HepG2 (cell line): ENCODE data around the gene UROS. TPM values are rescaled to one million over a fixed set of nuclear protein-coding genes. Genes with fewer than 3 reads are reported as not detected.

Experiments used
- ATAC-seq: fragments of 200-7000 bp; cut with Tn5 transposase; 3 replicates; pipeline ENCODE4 v1.9.1; 2020; ENCODE audit warnings: mild to moderate bottlenecking, moderate library complexity
- BruUV-seq: library from RNA; stranded (reverse); fragments of 400-500 nt; replicated peaks from 2 replicates; lab custom pipeline; 2021; lab: Mats Ljungman, UMichigan
- CTCF ChIA-PET: fragments of 300-600 bp; formaldehyde crosslinking; extraction: SDS; loops from one replicate; lab custom pipeline; 2021; ENCODE audit warnings: low total read pairs, inconsistent platforms, low intra/inter-chr PET ratio; lab: Yijun Ruan, JAX
- POLR2A ChIA-PET: fragments of 350-600 bp; sonication (Branson Sonifier 250); formaldehyde crosslinking; loops from one replicate; lab custom pipeline; 2020; ENCODE audit warnings: antibody characterized with exemption, inconsistent platforms; lab: Yijun Ruan, JAX
- DNase-seq: peaks from one replicate; pipeline ENCODE4 v3.0.0-alpha.2; 2015; ENCODE audit warnings: low spot score
- FAIRE-seq: peaks from 3 replicates; lab custom pipeline; 2011; peaks lifted over from hg19 to GRCh38; lab: Jason Lieb, UNC
- H2AFZ ChIP-seq: one replicate; pipeline ENCODE4 v1.6.1; 2011; ENCODE audit warnings: low read length, inconsistent platforms
- H3K27ac ChIP-seq: fragments of 300-600 bp; 3 replicates; pipeline ENCODE4 v1.8.0; 2011; ENCODE audit warnings: mixed run types, mild to moderate bottlenecking, mixed read lengths, low read length, inconsistent platforms; ENCODE audit not compliant: insufficient read depth; ENCODE audit errors: extremely low read length
- H3K27me3 ChIP-seq, 2 experiments: fragments of 200-600 bp in 1 of 2; 2 replicates in 1 of 2; 3 replicates in 1 of 2; pipeline versions ENCODE4 v1.6.0 to v1.8.0; 2011; ENCODE audit warnings: low read length in 2 of 2, mild to moderate bottlenecking in 2 of 2, moderate library complexity in 2 of 2, inconsistent platforms in 1 of 2; ENCODE audit not compliant: insufficient read depth in 2 of 2, control insufficient read depth in 1 of 2
- H3K36me3 ChIP-seq, 2 experiments: fragments of 200-600 bp in 1 of 2; replicated peaks in 1 of 2; 2 replicates in 1 of 2; 3 replicates in 1 of 2; pipeline versions ENCODE4 v1.5.1 to v1.8.0; 2011; ENCODE audit warnings: low read length in 2 of 2, inconsistent platforms in 1 of 2; ENCODE audit not compliant: insufficient read depth in 2 of 2, control insufficient read depth in 1 of 2
- H3K4me1 ChIP-seq: 2 replicates; pipeline ENCODE4 v1.5.1; 2012; ENCODE audit warnings: low read length, inconsistent platforms; ENCODE audit not compliant: insufficient read depth
- H3K4me2 ChIP-seq: 2 replicates; pipeline ENCODE4 v1.6.0; 2011; ENCODE audit warnings: low read depth, low read length, inconsistent platforms
- H3K4me3 ChIP-seq, 3 experiments: fragments of 200-600 bp in 1 of 3; sonication (generic), shearing (Covaris generic) in 1 of 3; replicated peaks in 1 of 3; 2 replicates each; pipeline ENCODE4 v1.5.1; 2011 to 2016; ENCODE audit warnings: low read length in 3 of 3, inconsistent platforms in 2 of 3, low read depth in 2 of 3, mild to moderate bottlenecking in 2 of 3, control low read depth in 1 of 3, mixed read lengths in 1 of 3; ENCODE audit not compliant: insufficient read depth in 1 of 3
- H3K79me2 ChIP-seq: one replicate; pipeline ENCODE4 v1.6.1; 2011; ENCODE audit warnings: low read length, inconsistent platforms; ENCODE audit not compliant: insufficient read depth
- H3K9ac ChIP-seq: 2 replicates; pipeline ENCODE4 v1.6.0; 2011; ENCODE audit warnings: mild to moderate bottlenecking, low read depth, low read length, inconsistent platforms; ENCODE audit not compliant: insufficient read depth
- H3K9me3 ChIP-seq: 2 replicates; pipeline ENCODE4 v1.5.1; 2012; ENCODE audit warnings: mild to moderate bottlenecking, low read length
- H4K20me1 ChIP-seq: 2 replicates; pipeline ENCODE4 v1.6.0; 2011; ENCODE audit warnings: inconsistent platforms, mild to moderate bottlenecking, low read length, moderate library complexity; ENCODE audit not compliant: insufficient read depth
- AGO2 ChIP-seq: fragments of 200-400 bp; formaldehyde crosslinking; optimal IDR thresholded peaks from 2 replicates; pipeline ENCODE3; 2017; ENCODE audit warnings: mild to moderate bottlenecking, low read depth, low read length, moderate library complexity
- ISL2 ChIP-seq: sonication (generic); formaldehyde crosslinking; IDR thresholded peaks from 2 replicates; pipeline ENCODE4 v1.5.0; 2020; ENCODE audit warnings: missing genetic modification reagents
- KLF15 ChIP-seq: sonication (generic); formaldehyde crosslinking; IDR thresholded peaks from 2 replicates; pipeline ENCODE4 v1.8.1; 2023; ENCODE audit warnings: borderline replicate concordance, mild to moderate bottlenecking, inconsistent platforms, missing genetic modification reagents, mixed read lengths
- NONO ChIP-seq, 2 experiments: fragments of 450-650 bp in 1 of 2; sonication (generic) in 1 of 2; formaldehyde crosslinking in 1 of 2; IDR thresholded peaks in 1 of 2; conservative IDR thresholded peaks in 1 of 2; 2 replicates each; pipeline versions ENCODE4 v1.6.1 to v1.8.0; 2017 to 2022; ENCODE audit warnings: mild to moderate bottlenecking in 1 of 2, missing genetic modification reagents in 1 of 2, moderate library complexity in 1 of 2
- POLR2A ChIP-seq, 2 experiments: IDR thresholded peaks; 2 replicates each; pipeline ENCODE4 v1.6.1; 2011; ENCODE audit warnings: low read depth in 2 of 2, low read length in 2 of 2, mild to moderate bottlenecking in 1 of 2, moderate library complexity in 1 of 2; ENCODE audit not compliant: insufficient read depth in 1 of 2
- ZNF33A ChIP-seq: sonication (generic); formaldehyde crosslinking; IDR thresholded peaks from 2 replicates; pipeline ENCODE4 v1.5.1; 2020; ENCODE audit warnings: missing genetic modification reagents, mild to moderate bottlenecking, moderate library complexity, borderline replicate concordance
- WGBS: methylation state at CpG from one replicate; pipeline ENCODE4 v1.1.6; 2017; ENCODE audit warnings: low lambda C conversion rate; 5-methylcytosine and 5-hydroxymethylcytosine counted together
- in situ Hi-C: cut with HindIII; loops from 2 replicates; pipeline ENCODE4 v1.10.0; 2017; ENCODE audit warnings: low pct_unique_long_range_greater_than_20kb; ENCODE audit not compliant: extremely low pct_ligation_motif_present
- intact Hi-C: fragments of 100-400 bp; cut with micrococcal nuclease; formaldehyde crosslinking; loops from one replicate; pipeline ENCODE4 v1.10.0; 2022; ENCODE audit not compliant: unreplicated experiment
- polyA plus RNA-seq, 8 experiments: library from polyadenylated mRNA; depleted of rRNA in 3 of 8; stranded (reverse) in 7 of 8; unstranded in 1 of 8; fragments of >200 nt; fragmentation: Illumina TruSeq in 4 of 8; extraction: Trizol in 4 of 8; gene quantifications; 2 replicates each; pipeline versions ENCODE4 v1.2.1 to v1.2.3, GENCODE V29; 2011 to 2016; ENCODE audit warnings: low read depth in 4 of 8, missing spikeins in 1 of 8, mixed read lengths in 1 of 8; ENCODE audit not compliant: insufficient read depth in 1 of 8
- total RNA-seq, 5 experiments: library from RNA; depleted of rRNA; stranded (reverse); fragments of >200 nt; fragmentation: Illumina TruSeq; extraction: Trizol; gene quantifications; 2 replicates each; pipeline ENCODE4 v1.2.3, GENCODE V29; 2016; ENCODE audit warnings: low read depth in 1 of 5
- TF ChIP-seq, protein P1 (sequence below): sonication (generic); formaldehyde crosslinking; IDR thresholded peaks from 2 replicates; pipeline ENCODE4 v1.4.0; 2020; ENCODE audit warnings: missing genetic modification reagents, mild to moderate bottlenecking, borderline replicate concordance
- TF ChIP-seq, protein P2 (sequence below): sonication (generic); formaldehyde crosslinking; IDR thresholded peaks from 2 replicates; pipeline ENCODE4 v1.4.0; 2020; ENCODE audit warnings: missing genetic modification reagents

The UROS gene
- total and polyA plus RNA-seq, 2 of the 13 experiments (the other 11 are each of a cell fraction or from before 2014, with no cell fraction given), result 14.8 to 49.9 TPM

DNA sequence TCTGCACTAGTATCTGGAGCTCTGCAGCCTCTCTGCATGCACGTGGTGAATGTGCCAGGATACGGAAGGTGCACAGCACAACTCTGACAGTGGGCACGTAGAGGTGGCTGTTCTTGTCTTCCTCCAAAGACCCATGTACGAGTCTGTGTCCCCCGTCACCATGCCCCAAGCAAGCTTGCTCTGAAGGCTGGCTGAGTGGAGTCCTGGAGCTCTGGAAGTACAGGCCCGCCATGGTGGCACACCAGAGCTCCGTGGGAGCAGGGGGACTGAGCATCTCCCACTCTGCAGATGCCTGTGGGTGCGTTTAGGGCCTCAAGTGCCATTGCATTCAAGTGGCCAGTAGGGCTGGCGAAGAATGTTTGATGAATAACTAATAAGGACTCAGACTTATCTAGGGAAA is 17.3 kb upstream of the UROS start:
- ChIA-PET CTCF (no interaction called here), POLR2A (no interaction called here)
- H3K9ac ChIP-seq, result no peak overlapping the region
- BruUV-seq, result no TSS peak
- peaks cover 28% of the 10 kb centered on the region; the same call in 1 of the 2 replicates for H3K4me1 ChIP-seq
- H3K4me3 ChIP-seq, result no peak overlapping the region
- ATAC-seq (no peak), DNase-seq (no peak), FAIRE-seq (no peak)
- H3K36me3 ChIP-seq, result peaks cover 14 to 65% of the 10 kb centered on the region in 2 experiments
- no peaks in the 10 kb centered on the region for H4K20me1 ChIP-seq
- 96% methylated on average over 9 of the region's 9 CpGs for WGBS
- in situ Hi-C loops (no loop called here), intact Hi-C loops (no loop called here)
- H3K79me2 ChIP-seq, result no peaks in the 10 kb centered on the region
- H2AFZ ChIP-seq, result no peak overlapping the region
- TF ChIP-seq, protein P1, sequence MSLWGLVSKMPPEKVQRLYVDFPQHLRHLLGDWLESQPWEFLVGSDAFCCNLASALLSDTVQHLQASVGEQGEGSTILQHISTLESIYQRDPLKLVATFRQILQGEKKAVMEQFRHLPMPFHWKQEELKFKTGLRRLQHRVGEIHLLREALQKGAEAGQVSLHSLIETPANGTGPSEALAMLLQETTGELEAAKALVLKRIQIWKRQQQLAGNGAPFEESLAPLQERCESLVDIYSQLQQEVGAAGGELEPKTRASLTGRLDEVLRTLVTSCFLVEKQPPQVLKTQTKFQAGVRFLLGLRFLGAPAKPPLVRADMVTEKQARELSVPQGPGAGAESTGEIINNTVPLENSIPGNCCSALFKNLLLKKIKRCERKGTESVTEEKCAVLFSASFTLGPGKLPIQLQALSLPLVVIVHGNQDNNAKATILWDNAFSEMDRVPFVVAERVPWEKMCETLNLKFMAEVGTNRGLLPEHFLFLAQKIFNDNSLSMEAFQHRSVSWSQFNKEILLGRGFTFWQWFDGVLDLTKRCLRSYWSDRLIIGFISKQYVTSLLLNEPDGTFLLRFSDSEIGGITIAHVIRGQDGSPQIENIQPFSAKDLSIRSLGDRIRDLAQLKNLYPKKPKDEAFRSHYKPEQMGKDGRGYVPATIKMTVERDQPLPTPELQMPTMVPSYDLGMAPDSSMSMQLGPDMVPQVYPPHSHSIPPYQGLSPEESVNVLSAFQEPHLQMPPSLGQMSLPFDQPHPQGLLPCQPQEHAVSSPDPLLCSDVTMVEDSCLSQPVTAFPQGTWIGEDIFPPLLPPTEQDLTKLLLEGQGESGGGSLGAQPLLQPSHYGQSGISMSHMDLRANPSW (CRISPR knock-in tag), result no peak
- peak; percentile 28 for TF ChIP-seq AGO2
- TF ChIP-seq, all 625 proteins: peak for 1
- Histone ChIP-seq H3K4me2 (no peak overlapping the region), H3K27me3 (no peaks in the 10 kb centered on the region), H3K9me3 (no peaks in the 10 kb centered on the region), H3K27ac (no peak overlapping the region)

DNA sequence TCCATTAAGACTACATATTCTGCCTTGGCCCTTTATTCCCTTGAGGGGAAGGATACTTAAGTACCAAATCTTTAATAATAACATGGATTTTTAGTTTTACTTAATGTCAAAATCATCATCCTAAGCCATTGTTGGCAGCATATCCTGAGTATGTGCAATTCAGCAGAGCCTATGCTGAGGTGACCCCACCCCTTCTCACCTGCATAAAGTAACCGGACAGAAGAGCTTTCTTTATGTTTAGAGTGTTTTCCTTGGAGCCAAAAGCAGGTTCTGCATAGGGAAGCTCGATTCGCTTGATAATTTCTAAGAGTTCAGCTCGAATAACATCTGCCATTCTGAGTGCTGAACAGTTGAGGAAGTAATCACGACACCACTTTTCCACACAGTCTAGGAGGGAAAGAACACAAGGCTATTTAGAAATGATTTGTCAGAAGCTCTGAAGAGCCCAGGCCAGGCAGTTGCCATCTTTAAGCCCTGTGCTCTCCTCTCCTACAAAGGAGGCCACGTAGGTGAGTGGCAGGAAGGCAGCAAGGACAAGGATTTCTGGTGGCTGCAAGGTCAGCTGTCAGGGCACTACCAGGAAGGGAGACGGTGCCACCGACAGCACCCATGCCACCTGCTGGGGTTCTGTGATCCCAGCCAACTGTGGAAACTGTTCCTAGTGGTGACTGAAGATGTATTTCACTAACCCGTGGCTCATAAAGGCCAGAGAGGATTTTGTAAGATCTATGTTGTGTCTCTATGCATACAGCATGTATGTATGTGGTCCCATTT is 15.9 kb upstream of the UROS start:
- intact Hi-C loops, result no loop called here
- Histone ChIP-seq H3K79me2 (no peaks in the 10 kb centered on the region), H3K9me3 (no peaks in the 10 kb centered on the region), H3K36me3 (peaks cover 16 to 69% of the 10 kb centered on the region in 2 experiments), H4K20me1 (no peaks in the 10 kb centered on the region), H3K4me1 (peaks cover 15% of the 10 kb centered on the region; the same call in 1 of the 2 replicates), H3K4me3 (no peak overlapping the region), H3K4me2 (no peak overlapping the region), H3K27me3 (no peaks in the 10 kb centered on the region), H3K9ac (no peak overlapping the region), H2AFZ (no peak overlapping the region), H3K27ac (no peak overlapping the region)
- in situ Hi-C loops, result no loop called here
- WGBS, result 100% methylated on average over 9 of the region's 9 CpGs
- DNase-seq (no peak), FAIRE-seq (no peak), ATAC-seq (no peak)
- CTCF ChIA-PET, result no interaction called here
- no TSS peak for BruUV-seq
- POLR2A ChIA-PET, result no interaction called here
- TF ChIP-seq ISL2 (CRISPR knock-in tag) (no peak), POLR2A (IDR thresholded peaks at IDR 0.05; ENCODE audit: insufficient read depth in 1 of 2, low read depth in 2 of 2, low read length in 2 of 2) (peak in 1 of 2 experiments; percentile 31; a peak in 2 of 4 replicates), NONO (IDR thresholded peaks at IDR 0.05) (no peak), NONO (CRISPR knock-in tag; conservative IDR thresholded peaks at IDR 0.05) (no peak), ZNF33A (CRISPR knock-in tag) (no peak), KLF15 (CRISPR knock-in tag) (no peak)
- TF ChIP-seq, protein P2, sequence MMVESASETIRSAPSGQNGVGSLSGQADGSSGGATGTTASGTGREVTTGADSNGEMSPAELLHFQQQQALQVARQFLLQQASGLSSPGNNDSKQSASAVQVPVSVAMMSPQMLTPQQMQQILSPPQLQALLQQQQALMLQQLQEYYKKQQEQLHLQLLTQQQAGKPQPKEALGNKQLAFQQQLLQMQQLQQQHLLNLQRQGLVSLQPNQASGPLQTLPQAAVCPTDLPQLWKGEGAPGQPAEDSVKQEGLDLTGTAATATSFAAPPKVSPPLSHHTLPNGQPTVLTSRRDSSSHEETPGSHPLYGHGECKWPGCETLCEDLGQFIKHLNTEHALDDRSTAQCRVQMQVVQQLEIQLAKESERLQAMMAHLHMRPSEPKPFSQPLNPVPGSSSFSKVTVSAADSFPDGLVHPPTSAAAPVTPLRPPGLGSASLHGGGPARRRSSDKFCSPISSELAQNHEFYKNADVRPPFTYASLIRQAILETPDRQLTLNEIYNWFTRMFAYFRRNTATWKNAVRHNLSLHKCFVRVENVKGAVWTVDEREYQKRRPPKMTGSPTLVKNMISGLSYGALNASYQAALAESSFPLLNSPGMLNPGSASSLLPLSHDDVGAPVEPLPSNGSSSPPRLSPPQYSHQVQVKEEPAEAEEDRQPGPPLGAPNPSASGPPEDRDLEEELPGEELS (CRISPR knock-in tag), result no peak
